ENCODE results near the gene TTF2.
A peak's percentile ranks its signal among the peaks of the same experiment; 100 is the strongest.

The TTF2 gene

GRCh38 chr1:117112047-117112717 lies 52.1 kb downstream of the TTF2 start:
- H3K79me2 ChIP-seq (ENCODE audit: control insufficient read depth, insufficient read depth, low read length, poor library complexity): no peaks in the 10 kb centered on the region
- WGBS (ENCODE audit: extremely low coverage, insufficient coverage, insufficient read length): no CpG with 5 or more reads among the region's 7 CpGs

GRCh38 chr1:117113199-117113598 lies 53.1 kb downstream of the TTF2 start:
- H3K14ac ChIP-seq (ENCODE audit: low read length): no peak overlapping the region
- H4K91ac ChIP-seq (ENCODE audit: low read depth, low read length): no peak overlapping the region
- no peak overlapping the region for H2AK5ac ChIP-seq (ENCODE audit: low read length)
- H3K4ac ChIP-seq (ENCODE audit: low read depth, low read length): no peak overlapping the region
- H3K27me3 ChIP-seq (ENCODE audit: insufficient read depth, low read length): no peaks in the 10 kb centered on the region
- peak overlapping the region; percentile 10 for H3K4me3 ChIP-seq (ENCODE audit: low read depth, low read length)
- H3K4me2 ChIP-seq (ENCODE audit: low read length): no peak overlapping the region
- no peak overlapping the region for H4K12ac ChIP-seq (ENCODE audit: low read depth, low read length)
- no peak overlapping the region for H4K8ac ChIP-seq (ENCODE audit: low read depth, low read length)
- no peak overlapping the region for H3K9ac ChIP-seq (ENCODE audit: low read length)
- no peak overlapping the region for H3K27ac ChIP-seq (ENCODE audit: low read depth, low read length)
- H2BK120ac ChIP-seq (ENCODE audit: insufficient read depth, low read length, poor library complexity): no peak overlapping the region
- no peak for DNase-seq
- H3K4me1 ChIP-seq (ENCODE audit: control insufficient read depth in 1 of 2, insufficient read depth in 2 of 2, low read length in 2 of 2): peaks cover 10 to 12% of the 10 kb centered on the region in 2 experiments
- no peak overlapping the region for H3K23ac ChIP-seq (ENCODE audit: low read length)
- no peak overlapping the region for H2BK5ac ChIP-seq (ENCODE audit: low read depth, low read length, poor library complexity)
- no CpG with 5 or more reads among the region's 11 CpGs for WGBS (ENCODE audit: extremely low coverage, insufficient coverage, insufficient read length)
- H2AFZ ChIP-seq (ENCODE audit: insufficient read depth, low read length, poor library complexity): no peak overlapping the region
- no peaks in the 10 kb centered on the region for H3K79me2 ChIP-seq (ENCODE audit: control insufficient read depth, insufficient read depth, low read length, poor library complexity)
- H3K36me3 ChIP-seq (ENCODE audit: control insufficient read depth in 1 of 2, insufficient read depth in 2 of 2, low read length in 2 of 2): peaks cover 17 to 41% of the 10 kb centered on the region in 2 experiments
- H3K18ac ChIP-seq (ENCODE audit: low read length): no peak overlapping the region
- H2BK12ac ChIP-seq (ENCODE audit: low read length): no peak overlapping the region
- no peaks in the 10 kb centered on the region for H3K79me1 ChIP-seq (ENCODE audit: low read length)
- H3K9me3 ChIP-seq (ENCODE audit: insufficient read depth, low read depth, low read length): no peaks in the 10 kb centered on the region

More at GRCh38 chr1:117112047-117112717, 52.1 kb downstream of the TTF2 start:
- Histone ChIP-seq H2AFZ (ENCODE audit: insufficient read depth, low read length, poor library complexity) (no peak overlapping the region), H3K4me1 (ENCODE audit: control insufficient read depth in 1 of 2, insufficient read depth in 2 of 2, low read length in 2 of 2) (peaks cover 2 to 4% of the 10 kb centered on the region in 2 experiments), H3K9me3 (ENCODE audit: insufficient read depth, low read depth, low read length) (no peaks in the 10 kb centered on the region), H2BK5ac (ENCODE audit: low read depth, low read length, poor library complexity) (no peak overlapping the region), H3K4ac (ENCODE audit: low read depth, low read length) (no peak overlapping the region), H3K14ac (ENCODE audit: low read length) (no peak overlapping the region), H3K27me3 (ENCODE audit: insufficient read depth, low read length) (no peaks in the 10 kb centered on the region), H2AK5ac (ENCODE audit: low read length) (no peak overlapping the region), H3K27ac (ENCODE audit: low read depth, low read length) (no peak overlapping the region), H4K8ac (ENCODE audit: low read depth, low read length) (no peak overlapping the region), H2BK12ac (ENCODE audit: low read length) (no peak overlapping the region), H4K12ac (ENCODE audit: low read depth, low read length) (no peak overlapping the region), H3K36me3 (ENCODE audit: control insufficient read depth in 1 of 2, insufficient read depth in 2 of 2, low read length in 2 of 2) (peaks cover 16 to 35% of the 10 kb centered on the region in 2 experiments), H3K4me2 (ENCODE audit: low read length) (no peak overlapping the region), H3K23ac (ENCODE audit: low read length) (no peak overlapping the region), H3K9ac (ENCODE audit: low read length) (no peak overlapping the region), H4K91ac (ENCODE audit: low read depth, low read length) (no peak overlapping the region), H3K4me3 (ENCODE audit: low read depth, low read length) (no peak overlapping the region), H2BK120ac (ENCODE audit: insufficient read depth, low read length, poor library complexity) (no peak overlapping the region), H3K18ac (ENCODE audit: low read length) (no peak overlapping the region), H3K79me1 (ENCODE audit: low read length) (no peaks in the 10 kb centered on the region)
- DNase-seq: no peak

GRCh38 chr1:117114877-117115276 lies 54.8 kb downstream of the TTF2 start:
- no peak overlapping the region for H3K9ac ChIP-seq (ENCODE audit: low read length)
- peak in 1 of 2 donors; percentile 59 for DNase-seq
- H4K91ac ChIP-seq (ENCODE audit: low read depth, low read length): no peak overlapping the region
- H2BK12ac ChIP-seq (ENCODE audit: low read length): no peak overlapping the region
- H3K14ac ChIP-seq (ENCODE audit: low read length): no peak overlapping the region
- H3K9me3 ChIP-seq (ENCODE audit: insufficient read depth, low read depth, low read length): no peaks in the 10 kb centered on the region
- H3K23ac ChIP-seq (ENCODE audit: low read length): no peak overlapping the region
- peaks cover 21 to 38% of the 10 kb centered on the region in 2 experiments for H3K36me3 ChIP-seq (ENCODE audit: control insufficient read depth in 1 of 2, insufficient read depth in 2 of 2, low read length in 2 of 2)
- H3K27ac ChIP-seq (ENCODE audit: low read depth, low read length): no peak overlapping the region
- H3K18ac ChIP-seq (ENCODE audit: low read length): no peak overlapping the region
- no peak overlapping the region for H2BK5ac ChIP-seq (ENCODE audit: low read depth, low read length, poor library complexity)
- no peak overlapping the region for H2AFZ ChIP-seq (ENCODE audit: insufficient read depth, low read length, poor library complexity)
- H3K27me3 ChIP-seq (ENCODE audit: insufficient read depth, low read length): no peaks in the 10 kb centered on the region
- H3K4me2 ChIP-seq (ENCODE audit: low read length): no peak overlapping the region
- no peaks in the 10 kb centered on the region for H3K79me1 ChIP-seq (ENCODE audit: low read length)
- H3K4ac ChIP-seq (ENCODE audit: low read depth, low read length): no peak overlapping the region
- H2BK120ac ChIP-seq (ENCODE audit: insufficient read depth, low read length, poor library complexity): no peak overlapping the region
- peaks cover 13 to 14% of the 10 kb centered on the region in 2 experiments for H3K4me1 ChIP-seq (ENCODE audit: control insufficient read depth in 1 of 2, insufficient read depth in 2 of 2, low read length in 2 of 2)
- H3K79me2 ChIP-seq (ENCODE audit: control insufficient read depth, insufficient read depth, low read length, poor library complexity): no peaks in the 10 kb centered on the region
- no peak overlapping the region for H2AK5ac ChIP-seq (ENCODE audit: low read length)
- H4K12ac ChIP-seq (ENCODE audit: low read depth, low read length): no peak overlapping the region
- no peak overlapping the region for H3K4me3 ChIP-seq (ENCODE audit: low read depth, low read length)
- no CpG with 5 or more reads among the region's 2 CpGs for WGBS (ENCODE audit: extremely low coverage, insufficient coverage, insufficient read length)
- no peak overlapping the region for H4K8ac ChIP-seq (ENCODE audit: low read depth, low read length)

GRCh38 chr1:117116090-117116783 lies 56.1 kb downstream of the TTF2 start:
- no CpG with 5 or more reads among the region's 13 CpGs for WGBS (ENCODE audit: extremely low coverage, insufficient coverage, insufficient read length)
- H3K23ac ChIP-seq (ENCODE audit: low read length): no peak overlapping the region
- no peak overlapping the region for H3K9ac ChIP-seq (ENCODE audit: low read length)
- no peak overlapping the region for H4K91ac ChIP-seq (ENCODE audit: low read depth, low read length)
- no peak overlapping the region for H3K14ac ChIP-seq (ENCODE audit: low read length)
- peaks cover 6% of the 10 kb centered on the region for H3K79me2 ChIP-seq (ENCODE audit: control insufficient read depth, insufficient read depth, low read length, poor library complexity)
- no peak overlapping the region for H2BK12ac ChIP-seq (ENCODE audit: low read length)
- H3K4me2 ChIP-seq (ENCODE audit: low read length): no peak overlapping the region
- no peak overlapping the region for H3K4me3 ChIP-seq (ENCODE audit: low read depth, low read length)
- H3K36me3 ChIP-seq (ENCODE audit: control insufficient read depth in 1 of 2, insufficient read depth in 2 of 2, low read length in 2 of 2): peaks cover 19 to 34% of the 10 kb centered on the region in 2 experiments
- no peaks in the 10 kb centered on the region for H3K9me3 ChIP-seq (ENCODE audit: insufficient read depth, low read depth, low read length)
- no peak overlapping the region for H3K27ac ChIP-seq (ENCODE audit: low read depth, low read length)
- H4K12ac ChIP-seq (ENCODE audit: low read depth, low read length): no peak overlapping the region
- no peak overlapping the region for H2AK5ac ChIP-seq (ENCODE audit: low read length)
- H2AFZ ChIP-seq (ENCODE audit: insufficient read depth, low read length, poor library complexity): no peak overlapping the region
- H3K18ac ChIP-seq (ENCODE audit: low read length): no peak overlapping the region
- peaks cover 19 to 21% of the 10 kb centered on the region in 2 experiments for H3K4me1 ChIP-seq (ENCODE audit: control insufficient read depth in 1 of 2, insufficient read depth in 2 of 2, low read length in 2 of 2)
- H4K8ac ChIP-seq (ENCODE audit: low read depth, low read length): no peak overlapping the region
- DNase-seq: peak in 1 of 2 donors; percentile 21
- H3K27me3 ChIP-seq (ENCODE audit: insufficient read depth, low read length): no peaks in the 10 kb centered on the region
- H3K79me1 ChIP-seq (ENCODE audit: low read length): peaks cover 7% of the 10 kb centered on the region
- no peak overlapping the region for H3K4ac ChIP-seq (ENCODE audit: low read depth, low read length)
- H2BK5ac ChIP-seq (ENCODE audit: low read depth, low read length, poor library complexity): no peak overlapping the region
- no peak overlapping the region for H2BK120ac ChIP-seq (ENCODE audit: insufficient read depth, low read length, poor library complexity)
